Ovary (tissue), 3 donors: ENCODE measurements around the gene TMTC1.

Experiments
- EP300 ChIP-seq: sonication (generic); formaldehyde crosslinking; IDR thresholded peaks from one replicate; pipeline ENCODE4 v1.6.1; 2017; ENCODE audit warnings: antibody characterized with exemption
- TF ChIP-seq, protein P1 (sequence below), 3 donors: fragments of 450-650 bp in 2 of 3; fragments of 200-600 bp in 1 of 3; IDR thresholded peaks; one replicate each; pipeline versions ENCODE4 v1.5.1 to v1.8.0; 2016 to 2022; ENCODE audit warnings: antibody characterized with exemption in 3 of 3, mild to moderate bottlenecking in 1 of 3
- donor health status: DM: no; HTN: no; CAD: no.

DNA sequence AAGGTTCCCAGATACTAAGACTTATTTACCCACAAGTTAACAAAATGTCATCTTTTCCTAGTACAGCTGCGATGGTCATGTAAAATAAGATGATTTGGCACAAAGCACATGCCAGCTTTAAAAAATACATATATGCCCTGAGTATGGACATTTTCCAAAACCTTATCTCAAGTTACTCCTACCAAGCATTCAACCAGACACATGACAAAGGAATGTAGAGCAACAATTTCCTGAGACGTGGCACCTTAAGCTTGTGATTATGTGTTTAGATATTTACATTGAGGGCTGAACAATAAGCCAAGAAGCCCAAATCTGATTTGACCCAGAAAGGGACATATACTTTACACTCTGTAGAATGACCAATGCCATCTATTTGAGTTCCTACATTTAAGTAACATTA, 261.8 kb downstream of the TMTC1 start:
- TF ChIP-seq, protein P1, sequence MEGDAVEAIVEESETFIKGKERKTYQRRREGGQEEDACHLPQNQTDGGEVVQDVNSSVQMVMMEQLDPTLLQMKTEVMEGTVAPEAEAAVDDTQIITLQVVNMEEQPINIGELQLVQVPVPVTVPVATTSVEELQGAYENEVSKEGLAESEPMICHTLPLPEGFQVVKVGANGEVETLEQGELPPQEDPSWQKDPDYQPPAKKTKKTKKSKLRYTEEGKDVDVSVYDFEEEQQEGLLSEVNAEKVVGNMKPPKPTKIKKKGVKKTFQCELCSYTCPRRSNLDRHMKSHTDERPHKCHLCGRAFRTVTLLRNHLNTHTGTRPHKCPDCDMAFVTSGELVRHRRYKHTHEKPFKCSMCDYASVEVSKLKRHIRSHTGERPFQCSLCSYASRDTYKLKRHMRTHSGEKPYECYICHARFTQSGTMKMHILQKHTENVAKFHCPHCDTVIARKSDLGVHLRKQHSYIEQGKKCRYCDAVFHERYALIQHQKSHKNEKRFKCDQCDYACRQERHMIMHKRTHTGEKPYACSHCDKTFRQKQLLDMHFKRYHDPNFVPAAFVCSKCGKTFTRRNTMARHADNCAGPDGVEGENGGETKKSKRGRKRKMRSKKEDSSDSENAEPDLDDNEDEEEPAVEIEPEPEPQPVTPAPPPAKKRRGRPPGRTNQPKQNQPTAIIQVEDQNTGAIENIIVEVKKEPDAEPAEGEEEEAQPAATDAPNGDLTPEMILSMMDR (IDR thresholded peaks at IDR 0.05): no peak
- no peak for TF ChIP-seq EP300
